Endothelial cell (in vitro differentiated cells): ENCODE measurements around the gene MARS2. TPM values are rescaled to one million over a fixed set of nuclear protein-coding genes. Genes with fewer than 3 reads are reported as not detected.
"Not testable (repeated sequence)": the region's sequence is repeated elsewhere in the genome, so short reads cannot be mapped to it uniquely, and the experiment has no call there.

ENCODE experiments used
- DNase-seq: peaks from one replicate; pipeline ENCODE4 v3.0.0; 2021; ENCODE audit warnings: low spot score
- H3K27ac Mint-ChIP-seq: one replicate; pipeline ENCODE4 v1.8.0; 2021; ENCODE audit warnings: mixed read lengths, inconsistent platforms; ENCODE audit not compliant: unreplicated experiment
- H3K27me3 Mint-ChIP-seq: one replicate; pipeline ENCODE4 v1.8.0; 2021; ENCODE audit warnings: mild to moderate bottlenecking, moderate library complexity, mixed read lengths, inconsistent platforms; ENCODE audit not compliant: unreplicated experiment
- H3K36me3 Mint-ChIP-seq: one replicate; pipeline ENCODE4 v1.8.0; 2021; ENCODE audit warnings: mild to moderate bottlenecking, low read depth, mixed read lengths, inconsistent platforms; ENCODE audit not compliant: unreplicated experiment
- H3K4me1 Mint-ChIP-seq: one replicate; pipeline ENCODE4 v1.8.0; 2021; ENCODE audit warnings: mild to moderate bottlenecking, mixed read lengths, inconsistent platforms; ENCODE audit not compliant: unreplicated experiment
- H3K4me3 Mint-ChIP-seq: one replicate; pipeline ENCODE4 v1.8.0; 2021; ENCODE audit warnings: mild to moderate bottlenecking, mixed read lengths, inconsistent platforms; ENCODE audit not compliant: unreplicated experiment
- H3K9me3 Mint-ChIP-seq: one replicate; pipeline ENCODE4 v1.8.0; 2021; ENCODE audit warnings: mixed read lengths, inconsistent platforms; ENCODE audit not compliant: unreplicated experiment
- total RNA-seq: library from RNA; stranded (reverse); fragmentation: NEBNext Ultra II Directional; extraction: Animal tissue kit (Norgen Biotek cat#: 25700); gene quantifications from one replicate; pipeline ENCODE4 v1.2.1, GENCODE V29; 2021; ENCODE audit not compliant: unreplicated experiment
- TF ChIP-seq, protein P1 (sequence below): fragments of 200-600 bp; sonication (generic); IDR thresholded peaks from one replicate; pipeline ENCODE4 v1.5.0; 2021; ENCODE audit warnings: antibody characterized with exemption; ENCODE audit not compliant: unreplicated experiment

MARS2 gene
- total RNA-seq, 1 donor from 2014 or later = 13.5 TPM

- peaks cover 5% of the 10 kb centered on the region for H3K9me3 Mint-ChIP-seq
- TF ChIP-seq, protein P1, sequence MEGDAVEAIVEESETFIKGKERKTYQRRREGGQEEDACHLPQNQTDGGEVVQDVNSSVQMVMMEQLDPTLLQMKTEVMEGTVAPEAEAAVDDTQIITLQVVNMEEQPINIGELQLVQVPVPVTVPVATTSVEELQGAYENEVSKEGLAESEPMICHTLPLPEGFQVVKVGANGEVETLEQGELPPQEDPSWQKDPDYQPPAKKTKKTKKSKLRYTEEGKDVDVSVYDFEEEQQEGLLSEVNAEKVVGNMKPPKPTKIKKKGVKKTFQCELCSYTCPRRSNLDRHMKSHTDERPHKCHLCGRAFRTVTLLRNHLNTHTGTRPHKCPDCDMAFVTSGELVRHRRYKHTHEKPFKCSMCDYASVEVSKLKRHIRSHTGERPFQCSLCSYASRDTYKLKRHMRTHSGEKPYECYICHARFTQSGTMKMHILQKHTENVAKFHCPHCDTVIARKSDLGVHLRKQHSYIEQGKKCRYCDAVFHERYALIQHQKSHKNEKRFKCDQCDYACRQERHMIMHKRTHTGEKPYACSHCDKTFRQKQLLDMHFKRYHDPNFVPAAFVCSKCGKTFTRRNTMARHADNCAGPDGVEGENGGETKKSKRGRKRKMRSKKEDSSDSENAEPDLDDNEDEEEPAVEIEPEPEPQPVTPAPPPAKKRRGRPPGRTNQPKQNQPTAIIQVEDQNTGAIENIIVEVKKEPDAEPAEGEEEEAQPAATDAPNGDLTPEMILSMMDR = no peak
- peak overlapping the region; percentile 91 for H3K4me3 Mint-ChIP-seq
- peaks cover 3% of the 10 kb centered on the region for H3K27me3 Mint-ChIP-seq
- peaks cover 18% of the 10 kb centered on the region for H3K36me3 Mint-ChIP-seq
- no peak for DNase-seq
- peaks cover 35% of the 10 kb centered on the region for H3K4me1 Mint-ChIP-seq
- peak overlapping the region; percentile 55 for H3K27ac Mint-ChIP-seq
Observed at GRCh38 chr2:197674591-197674990, 30.6 kb upstream of the MARS2 start.

GRCh38 chr2:197675246-197675645, 29.9 kb upstream of the MARS2 start, which contains the start of gene RFTN2:
RFTN2 (minus strand) TSS chr2:197675587; CDS start chr2:197675458, 129 bp downstream.
- Mint-ChIP-seq H3K27me3 (peaks cover 3% of the 10 kb centered on the region), H3K4me3 (peak within 1 kb of the TSS; percentile 91), H3K9me3 (peaks cover 5% of the 10 kb centered on the region), H3K27ac (peak within 1 kb of the TSS; percentile 76), H3K36me3 (peaks cover 18% of the 10 kb centered on the region), H3K4me1 (peaks cover 35% of the 10 kb centered on the region)
- DNase-seq = no peak
- TF ChIP-seq, protein P1 = no peak

GRCh38 chr2:197675711-197676188, 29.4 kb upstream of the MARS2 start:
- H3K27me3 Mint-ChIP-seq = peaks cover 3% of the 10 kb centered on the region
- TF ChIP-seq, protein P1 = no peak
- peaks cover 15% of the 10 kb centered on the region for H3K36me3 Mint-ChIP-seq
- peak overlapping the region; percentile 91 for H3K4me3 Mint-ChIP-seq
- H3K27ac Mint-ChIP-seq = peak overlapping the region; percentile 76
- peaks cover 32% of the 10 kb centered on the region for H3K4me1 Mint-ChIP-seq
- peak; percentile 34 for DNase-seq
- H3K9me3 Mint-ChIP-seq = peaks cover 5% of the 10 kb centered on the region

GRCh38 chr2:197677056-197677455, 28.1 kb upstream of the MARS2 start:
- Mint-ChIP-seq H3K9me3 (no peaks in the 10 kb centered on the region), H3K4me3 (no peak overlapping the region), H3K4me1 (peaks cover 25% of the 10 kb centered on the region), H3K27me3 (no peaks in the 10 kb centered on the region), H3K36me3 (peaks cover 8% of the 10 kb centered on the region), H3K27ac (no peak overlapping the region)
- TF ChIP-seq, protein P1 = no peak
- DNase-seq = no peak

- Mint-ChIP-seq H3K36me3 (peaks cover 4% of the 10 kb centered on the region), H3K4me1 (peaks cover 21% of the 10 kb centered on the region), H3K27me3 (no peaks in the 10 kb centered on the region), H3K9me3 (no peaks in the 10 kb centered on the region), H3K27ac (no peak overlapping the region), H3K4me3 (no peak overlapping the region)
- no peak for DNase-seq
- TF ChIP-seq, protein P1 = no peak
Observed at GRCh38 chr2:197677483-197677882, 27.7 kb upstream of the MARS2 start.

- not testable (repeated sequence) for H3K9me3 Mint-ChIP-seq, H3K27ac Mint-ChIP-seq, H3K4me1 Mint-ChIP-seq, H3K27me3 Mint-ChIP-seq, DNase-seq, H3K4me3 Mint-ChIP-seq
- H3K36me3 Mint-ChIP-seq = peaks cover 14% of the 10 kb centered on the region
Observed at GRCh38 chr2:197695206-197695605, 10.0 kb upstream of the MARS2 start.

GRCh38 chr2:197695971-197696370, 9.2 kb upstream of the MARS2 start:
- H3K36me3 Mint-ChIP-seq = peaks cover 14% of the 10 kb centered on the region
- H3K27ac Mint-ChIP-seq, H3K9me3 Mint-ChIP-seq, H3K4me3 Mint-ChIP-seq, DNase-seq, H3K27me3 Mint-ChIP-seq, H3K4me1 Mint-ChIP-seq: not testable (repeated sequence)

DNA sequence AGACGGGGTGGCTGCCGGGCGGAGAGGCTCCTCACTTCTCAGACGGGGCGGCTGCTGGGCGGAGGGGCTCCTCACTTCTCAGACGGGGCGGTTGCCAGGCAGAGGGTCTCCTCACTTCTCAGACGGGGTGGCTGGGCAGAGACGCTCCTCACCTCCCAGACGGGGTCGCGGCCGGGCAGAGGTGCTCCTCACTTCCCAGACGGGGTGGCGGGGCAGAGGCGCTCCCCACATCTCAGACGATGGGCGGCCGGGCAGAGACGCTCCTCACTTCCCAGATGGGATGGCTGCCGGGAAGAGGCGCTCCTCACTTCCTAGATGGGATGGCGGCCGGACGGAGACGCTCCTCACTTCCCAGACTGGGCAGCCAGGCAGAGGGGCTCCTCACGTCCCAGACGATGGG, 8.6 kb upstream of the MARS2 start:
- not testable (repeated sequence) for DNase-seq, H3K27ac Mint-ChIP-seq, H3K9me3 Mint-ChIP-seq, H3K4me1 Mint-ChIP-seq, H3K4me3 Mint-ChIP-seq, H3K27me3 Mint-ChIP-seq
- H3K36me3 Mint-ChIP-seq = peaks cover 14% of the 10 kb centered on the region
